ENCODE measurements around the gene LPP.

GRCh38 chr3:188926111-188926510, 772.2 kb downstream of the LPP start:
- TF ChIP-seq REST (IDR thresholded peaks at IDR 0.05; ENCODE audit: insufficient replicate concordance, low read depth) (no peak), CTCF (IDR thresholded peaks at IDR 0.05; ENCODE audit: insufficient read depth, low read length) (no peak)
